ENCODE measurements around the gene PAPOLA.

PAPOLA gene

DNA sequence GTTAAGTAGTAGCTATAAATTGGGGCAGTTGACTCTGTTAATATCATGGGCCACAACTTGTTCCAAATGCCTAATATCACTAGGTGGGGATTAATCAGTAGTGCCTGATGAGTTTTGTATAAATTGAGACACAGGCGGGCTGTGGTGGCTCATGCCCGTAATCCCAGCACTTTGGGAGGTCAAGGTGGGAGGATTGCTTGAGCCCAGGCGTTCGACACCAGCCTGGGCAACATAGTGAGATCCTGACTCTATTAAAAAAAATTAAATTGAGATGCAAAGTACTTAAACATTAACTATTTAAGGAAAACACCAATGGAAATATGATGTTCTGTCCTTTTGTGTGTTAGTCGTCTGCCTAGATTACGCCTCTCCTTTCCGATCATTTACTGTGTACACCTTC is 9.0 kb downstream of the PAPOLA start:
- TF ChIP-seq, protein P1, sequence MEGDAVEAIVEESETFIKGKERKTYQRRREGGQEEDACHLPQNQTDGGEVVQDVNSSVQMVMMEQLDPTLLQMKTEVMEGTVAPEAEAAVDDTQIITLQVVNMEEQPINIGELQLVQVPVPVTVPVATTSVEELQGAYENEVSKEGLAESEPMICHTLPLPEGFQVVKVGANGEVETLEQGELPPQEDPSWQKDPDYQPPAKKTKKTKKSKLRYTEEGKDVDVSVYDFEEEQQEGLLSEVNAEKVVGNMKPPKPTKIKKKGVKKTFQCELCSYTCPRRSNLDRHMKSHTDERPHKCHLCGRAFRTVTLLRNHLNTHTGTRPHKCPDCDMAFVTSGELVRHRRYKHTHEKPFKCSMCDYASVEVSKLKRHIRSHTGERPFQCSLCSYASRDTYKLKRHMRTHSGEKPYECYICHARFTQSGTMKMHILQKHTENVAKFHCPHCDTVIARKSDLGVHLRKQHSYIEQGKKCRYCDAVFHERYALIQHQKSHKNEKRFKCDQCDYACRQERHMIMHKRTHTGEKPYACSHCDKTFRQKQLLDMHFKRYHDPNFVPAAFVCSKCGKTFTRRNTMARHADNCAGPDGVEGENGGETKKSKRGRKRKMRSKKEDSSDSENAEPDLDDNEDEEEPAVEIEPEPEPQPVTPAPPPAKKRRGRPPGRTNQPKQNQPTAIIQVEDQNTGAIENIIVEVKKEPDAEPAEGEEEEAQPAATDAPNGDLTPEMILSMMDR (conservative IDR thresholded peaks at IDR 0.05; ENCODE audit: control insufficient read depth, insufficient read depth, low read depth, low read length), result no peak
- no peak overlapping the region for H3K4me3 ChIP-seq (ENCODE audit: control insufficient read depth, low read depth, low read length)
- no peak for DNase-seq (ENCODE audit: low read depth)

GRCh38 chr14:96511667-96512066 is 9.5 kb downstream of the PAPOLA start:
- no peak overlapping the region for H3K4me3 ChIP-seq (ENCODE audit: control insufficient read depth, low read depth, low read length)
- DNase-seq (ENCODE audit: low read depth), result no peak
- TF ChIP-seq, protein P1 (conservative IDR thresholded peaks at IDR 0.05; ENCODE audit: control insufficient read depth, insufficient read depth, low read depth, low read length), result no peak

DNA sequence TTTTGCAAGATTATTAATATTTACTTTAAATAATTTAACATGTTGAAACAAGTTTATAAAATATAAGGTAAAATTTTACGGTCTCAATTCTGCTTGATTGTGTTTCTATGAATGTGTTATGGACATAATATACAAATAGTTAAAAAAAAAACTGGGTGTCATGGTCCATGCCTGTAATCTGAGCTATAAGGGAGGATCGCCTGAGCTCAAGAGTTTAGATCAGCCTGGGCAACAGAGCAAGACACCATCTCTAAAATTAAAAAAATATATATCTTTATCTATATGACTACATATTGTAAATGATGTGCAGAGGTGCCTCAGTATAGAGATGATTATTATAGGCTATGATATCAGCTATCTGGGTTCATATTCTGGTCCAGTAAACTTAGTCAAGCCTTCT is 9.9 kb downstream of the PAPOLA start:
- no peak overlapping the region for H3K4me3 ChIP-seq (ENCODE audit: control insufficient read depth, low read depth, low read length)
- no peak for DNase-seq (ENCODE audit: low read depth)
- TF ChIP-seq, protein P1 (conservative IDR thresholded peaks at IDR 0.05; ENCODE audit: control insufficient read depth, insufficient read depth, low read depth, low read length), result no peak

GRCh38 chr14:96512602-96513397 is 10.6 kb downstream of the PAPOLA start:
- TF ChIP-seq, protein P1 (conservative IDR thresholded peaks at IDR 0.05; ENCODE audit: control insufficient read depth, insufficient read depth, low read depth, low read length), result no peak
- no peak overlapping the region for H3K4me3 ChIP-seq (ENCODE audit: control insufficient read depth, low read depth, low read length)
- no peak for DNase-seq (ENCODE audit: low read depth)

DNA sequence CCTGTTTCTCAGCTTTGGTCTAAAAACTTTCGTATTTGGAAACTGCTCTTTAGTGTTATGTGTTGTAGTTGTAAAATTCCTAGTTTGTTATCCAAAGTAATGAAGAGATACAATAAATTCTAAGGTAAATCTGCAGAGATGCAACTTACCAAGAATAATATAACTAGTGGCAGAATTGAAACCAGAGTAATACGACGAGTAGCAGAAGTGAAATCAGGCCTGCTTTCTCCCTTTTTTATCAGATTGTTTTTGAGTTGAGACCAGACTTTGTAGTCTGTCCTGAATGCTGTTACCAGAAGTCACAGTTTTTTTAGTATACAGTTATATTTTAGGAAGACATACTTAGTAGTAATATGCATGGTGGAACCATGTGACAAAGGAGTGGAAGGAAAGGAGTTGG is 12.5 kb downstream of the PAPOLA start:
- no peak for DNase-seq (ENCODE audit: low read depth)
- H3K4me3 ChIP-seq (ENCODE audit: control insufficient read depth, low read depth, low read length), result no peak overlapping the region
- TF ChIP-seq, protein P1 (conservative IDR thresholded peaks at IDR 0.05; ENCODE audit: control insufficient read depth, insufficient read depth, low read depth, low read length), result no peak

- no peak for DNase-seq (ENCODE audit: low read depth)
- no peak overlapping the region for H3K4me3 ChIP-seq (ENCODE audit: control insufficient read depth, low read depth, low read length)
- TF ChIP-seq, protein P1 (conservative IDR thresholded peaks at IDR 0.05; ENCODE audit: control insufficient read depth, insufficient read depth, low read depth, low read length), result no peak
Observed at GRCh38 chr14:96515731-96516130, 13.5 kb downstream of the PAPOLA start.

Data from fibroblast of mammary gland (primary cell).